ENCODE data around the gene INCENP.

DNA sequence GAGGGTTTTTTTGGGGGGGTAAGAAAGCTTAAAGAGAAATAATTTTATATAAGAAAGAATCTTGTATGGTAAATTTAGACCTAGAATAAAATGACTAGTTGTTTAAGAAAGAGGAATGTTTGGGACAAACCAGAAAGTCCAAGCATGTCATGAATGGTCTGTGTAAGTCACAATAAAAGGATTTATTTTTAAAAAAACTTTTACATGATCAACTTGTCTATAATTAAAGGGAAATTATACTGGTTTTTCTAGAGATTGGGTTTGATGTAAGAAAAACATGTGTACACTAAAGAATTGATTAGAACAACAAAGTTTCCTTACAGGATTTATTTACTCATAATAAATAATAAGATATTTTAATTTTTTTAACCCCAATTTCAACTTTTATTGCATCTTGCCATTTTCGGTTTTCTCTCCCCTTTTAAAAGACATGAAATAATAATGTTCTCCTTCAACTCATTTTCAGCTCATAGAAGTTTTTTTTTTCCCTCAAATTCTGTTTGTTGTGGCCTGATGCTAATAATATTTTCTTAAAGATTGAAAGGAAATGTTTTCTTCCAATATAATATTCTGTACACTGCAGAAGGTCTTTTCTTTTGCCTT is 35.4 kb upstream of the INCENP start:
- TF ChIP-seq, protein P1, sequence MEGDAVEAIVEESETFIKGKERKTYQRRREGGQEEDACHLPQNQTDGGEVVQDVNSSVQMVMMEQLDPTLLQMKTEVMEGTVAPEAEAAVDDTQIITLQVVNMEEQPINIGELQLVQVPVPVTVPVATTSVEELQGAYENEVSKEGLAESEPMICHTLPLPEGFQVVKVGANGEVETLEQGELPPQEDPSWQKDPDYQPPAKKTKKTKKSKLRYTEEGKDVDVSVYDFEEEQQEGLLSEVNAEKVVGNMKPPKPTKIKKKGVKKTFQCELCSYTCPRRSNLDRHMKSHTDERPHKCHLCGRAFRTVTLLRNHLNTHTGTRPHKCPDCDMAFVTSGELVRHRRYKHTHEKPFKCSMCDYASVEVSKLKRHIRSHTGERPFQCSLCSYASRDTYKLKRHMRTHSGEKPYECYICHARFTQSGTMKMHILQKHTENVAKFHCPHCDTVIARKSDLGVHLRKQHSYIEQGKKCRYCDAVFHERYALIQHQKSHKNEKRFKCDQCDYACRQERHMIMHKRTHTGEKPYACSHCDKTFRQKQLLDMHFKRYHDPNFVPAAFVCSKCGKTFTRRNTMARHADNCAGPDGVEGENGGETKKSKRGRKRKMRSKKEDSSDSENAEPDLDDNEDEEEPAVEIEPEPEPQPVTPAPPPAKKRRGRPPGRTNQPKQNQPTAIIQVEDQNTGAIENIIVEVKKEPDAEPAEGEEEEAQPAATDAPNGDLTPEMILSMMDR (IDR thresholded peaks at IDR 0.05; ENCODE audit: low read length), result no peak
- TF ChIP-seq EZH2 (optimal IDR thresholded peaks at IDR 0.05; ENCODE audit: low read depth, low read length), result no peak
